Measurements from ENCODE around the gene IGFL3. TPM values are rescaled to one million over a fixed set of nuclear protein-coding genes. Genes with fewer than 3 reads are reported as not detected.

The IGFL3 gene
- total RNA-seq, 1 experiment from 2014 or later: not detected

DNA sequence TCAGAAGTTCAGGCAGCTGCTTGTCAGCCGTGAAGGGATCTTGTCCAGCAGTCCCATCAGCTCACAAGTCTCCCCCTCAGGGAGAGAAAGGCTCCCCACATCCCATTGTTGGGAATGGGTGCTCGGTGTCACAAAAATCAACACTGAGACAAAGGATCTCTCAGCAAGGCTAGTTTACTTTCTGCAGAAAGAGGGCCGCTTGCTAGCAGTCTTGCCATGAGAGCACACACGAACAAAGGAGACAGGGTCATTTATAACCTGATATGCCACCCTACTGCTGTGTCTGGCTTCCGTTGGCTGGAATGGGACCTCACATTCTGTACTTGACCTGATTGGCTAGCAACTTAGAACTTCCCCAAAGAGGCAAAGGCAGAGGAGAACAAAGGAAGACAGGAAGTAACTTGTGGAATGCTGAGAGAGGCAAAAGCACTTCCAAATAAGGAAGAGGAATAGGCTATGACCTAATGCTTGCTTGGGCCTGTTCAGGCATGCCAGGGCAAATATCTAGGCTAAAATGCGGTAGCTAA, 8.7 kb upstream of the IGFL3 start:
- Histone ChIP-seq H3K9ac (ENCODE audit: extremely low read depth, insufficient read length, low read length) (peak overlapping the region; percentile 85), H3K79me2 (ENCODE audit: insufficient read depth, low read length) (no peaks in the 10 kb centered on the region), H3K9me3 (ENCODE audit: control insufficient read depth, low read depth, low read length) (no peaks in the 10 kb centered on the region), H2BK15ac (ENCODE audit: low read depth, low read length) (no peak overlapping the region), H3K79me1 (ENCODE audit: insufficient read depth, low read depth, low read length, poor library complexity, severe bottlenecking) (no peaks in the 10 kb centered on the region), H3T11ph (ENCODE audit: low read length) (peak overlapping the region; percentile 96), H2BK5ac (ENCODE audit: insufficient read length, low read length) (peak overlapping the region; percentile 12), H3K18ac (ENCODE audit: insufficient read length, low read depth, low read length) (peak overlapping the region; percentile 95), H4K20me1 (ENCODE audit: control insufficient read depth, insufficient read depth, insufficient read length) (no peaks in the 10 kb centered on the region), H3K27me3 (ENCODE audit: insufficient read depth, low read length) (no peaks in the 10 kb centered on the region), H3K23me2 (ENCODE audit: insufficient read length, low read depth, low read length, poor library complexity, severe bottlenecking) (no peaks in the 10 kb centered on the region), H3K4me2 (ENCODE audit: insufficient read depth, insufficient read length, low read length) (peak overlapping the region; percentile 55), H2AK5ac (ENCODE audit: insufficient read length, low read length) (peak overlapping the region; percentile 2), H4K5ac (ENCODE audit: insufficient read length, low read depth, low read length) (peak overlapping the region; percentile 74), H4K91ac (ENCODE audit: insufficient read length, low read depth, low read length) (peak overlapping the region; percentile 66), H2AFZ (ENCODE audit: low read length) (no peak overlapping the region), H2BK120ac (ENCODE audit: low read depth, low read length, poor library complexity, severe bottlenecking) (peak overlapping the region; percentile 96), H2BK12ac (ENCODE audit: insufficient read length, low read depth, low read length) (peak overlapping the region; percentile 4), H3K14ac (ENCODE audit: insufficient read depth, low read length) (peak overlapping the region; percentile 77), H4K8ac (replicated peaks; ENCODE audit: insufficient read length, low read depth, low read length) (peak overlapping the region; percentile 57), H3K23ac (ENCODE audit: insufficient read length, low read depth, low read length) (no peak overlapping the region), H3K56ac (ENCODE audit: insufficient read length, low read depth, low read length) (peak overlapping the region; percentile 58), H3K4me1 (ENCODE audit: insufficient read depth, low read length) (no peaks in the 10 kb centered on the region; the same call in 1 of the 2 replicates), H3K4ac (ENCODE audit: low read depth, low read length) (peak overlapping the region; percentile 17), H3K27ac (ENCODE audit: insufficient read length, low read depth, low read length) (peak overlapping the region; percentile 90), H2BK20ac (ENCODE audit: low read depth, low read length, poor library complexity, severe bottlenecking) (no peak overlapping the region)
- Mint-ChIP-seq H3K9me3 (peaks cover 7 to 11% of the 10 kb centered on the region in 2 experiments), H3K27ac (peak overlapping the region; percentile 98 to 99 (median 99)), H3K4me3 (peak overlapping the region in 1 of 2 experiments; percentile 50; a peak in 3 of 5 replicates), H3K27me3 (ENCODE audit: low read depth) (peaks cover 2% of the 10 kb centered on the region; the same call in 1 of the 2 replicates), H3K4me1 (peaks cover 28 to 31% of the 10 kb centered on the region in 2 experiments), H3K36me3 (ENCODE audit: insufficient read depth in 1 of 3, low read depth in 3 of 3) (peaks cover 4 to 23% (median 9%) of the 10 kb centered on the region in 3 experiments)
- TF ChIP-seq, protein P1, sequence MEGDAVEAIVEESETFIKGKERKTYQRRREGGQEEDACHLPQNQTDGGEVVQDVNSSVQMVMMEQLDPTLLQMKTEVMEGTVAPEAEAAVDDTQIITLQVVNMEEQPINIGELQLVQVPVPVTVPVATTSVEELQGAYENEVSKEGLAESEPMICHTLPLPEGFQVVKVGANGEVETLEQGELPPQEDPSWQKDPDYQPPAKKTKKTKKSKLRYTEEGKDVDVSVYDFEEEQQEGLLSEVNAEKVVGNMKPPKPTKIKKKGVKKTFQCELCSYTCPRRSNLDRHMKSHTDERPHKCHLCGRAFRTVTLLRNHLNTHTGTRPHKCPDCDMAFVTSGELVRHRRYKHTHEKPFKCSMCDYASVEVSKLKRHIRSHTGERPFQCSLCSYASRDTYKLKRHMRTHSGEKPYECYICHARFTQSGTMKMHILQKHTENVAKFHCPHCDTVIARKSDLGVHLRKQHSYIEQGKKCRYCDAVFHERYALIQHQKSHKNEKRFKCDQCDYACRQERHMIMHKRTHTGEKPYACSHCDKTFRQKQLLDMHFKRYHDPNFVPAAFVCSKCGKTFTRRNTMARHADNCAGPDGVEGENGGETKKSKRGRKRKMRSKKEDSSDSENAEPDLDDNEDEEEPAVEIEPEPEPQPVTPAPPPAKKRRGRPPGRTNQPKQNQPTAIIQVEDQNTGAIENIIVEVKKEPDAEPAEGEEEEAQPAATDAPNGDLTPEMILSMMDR (conservative IDR thresholded peaks at IDR 0.05): no peak
- WGBS (ENCODE audit: extremely low coverage, insufficient read length, low lambda C conversion rate): no CpG with 5 or more reads among the region's 6 CpGs
- DNase-seq: peak; percentile 88

Data from H9 (cell line).